Kidney tubule cell (primary cell): ENCODE results near the gene PRDM2.
A peak's percentile ranks its signal among the peaks of the same experiment; 100 is the strongest.

Source experiments
- DNase-seq: peaks from one replicate; pipeline ENCODE4 v3.0.0-alpha.2; 2018; ENCODE audit warnings: low spot score

The PRDM2 gene

GRCh38 chr1:13813398-13814012 is 113.5 kb downstream of the PRDM2 start:
- DNase-seq, result no peak

- no peak for DNase-seq
These were observed 114.1 kb downstream of the PRDM2 start for GRCh38 chr1:13814131-13814530.

GRCh38 chr1:13816016-13816760 is 116.2 kb downstream of the PRDM2 start:
- no peak for DNase-seq

GRCh38 chr1:13817906-13818305 is 117.9 kb downstream of the PRDM2 start:
- no peak for DNase-seq

GRCh38 chr1:13818926-13819325 is 118.9 kb downstream of the PRDM2 start:
- DNase-seq, result no peak

GRCh38 chr1:13819642-13820041 is 119.7 kb downstream of the PRDM2 start:
- no peak for DNase-seq

GRCh38 chr1:13820055-13820454 is 120.1 kb downstream of the PRDM2 start:
- no peak for DNase-seq

GRCh38 chr1:13820456-13820855 is 120.5 kb downstream of the PRDM2 start:
- DNase-seq, result no peak

GRCh38 chr1:13823126-13823880 is 123.3 kb downstream of the PRDM2 start:
- DNase-seq, result no peak

GRCh38 chr1:13823936-13824335 is 123.9 kb downstream of the PRDM2 start:
- no peak for DNase-seq

- DNase-seq, result no peak
These were observed 124.6 kb downstream of the PRDM2 start for GRCh38 chr1:13824626-13825025.

- no peak for DNase-seq
These were observed 125.0 kb downstream of the PRDM2 start for GRCh38 chr1:13825033-13825432.

- DNase-seq, result no peak
These were observed 126.0 kb downstream of the PRDM2 start for GRCh38 chr1:13826009-13826408.

- DNase-seq, result no peak
These were observed 126.6 kb downstream of the PRDM2 start for GRCh38 chr1:13826591-13826990.

GRCh38 chr1:13828454-13829151 is 128.6 kb downstream of the PRDM2 start:
- peak; percentile 52 for DNase-seq

GRCh38 chr1:13829152-13829769 is 129.3 kb downstream of the PRDM2 start:
- no peak for DNase-seq

- no peak for DNase-seq
These were observed 130.2 kb downstream of the PRDM2 start for GRCh38 chr1:13830170-13830569.

- no peak for DNase-seq
These were observed 130.8 kb downstream of the PRDM2 start for GRCh38 chr1:13830616-13831280.

- no peak for DNase-seq
These were observed 132.1 kb downstream of the PRDM2 start for GRCh38 chr1:13832100-13832499.

- no peak for DNase-seq
These were observed 132.5 kb downstream of the PRDM2 start for GRCh38 chr1:13832536-13832935.

- no peak for DNase-seq
These were observed 136.1 kb downstream of the PRDM2 start for GRCh38 chr1:13836136-13836535.
